Adipose tissue (tissue), 3 donors: Measurements from ENCODE around the gene C16orf95. TPM values are rescaled to one million over a fixed set of nuclear protein-coding genes. Genes with fewer than 3 reads are reported as not detected.

ENCODE experiments used
- H3K27ac ChIP-seq: one replicate; pipeline ENCODE4 v1.5.1; 2013; ENCODE audit warnings: low read depth, low read length
- WGBS, 3 donors: extraction: QIAGEN DNeasy Blood & Tissue Kit; methylation state at CpG; one replicate each; pipeline ENCODE4 v1.1.7; 2013; 5-methylcytosine and 5-hydroxymethylcytosine counted together
- polyA plus RNA-seq, 3 donors: library from polyadenylated mRNA; stranded (reverse); fragments of 200-250 nt; gene quantifications; one replicate each; pipeline ENCODE4 v1.2.3, GENCODE V29; 2013
- donor health status: healthy with polysubstance abuse.
- donor health status: Bipolar disorder and iron deficiency.
- donor health status: healthy.

Gene C16orf95
- polyA plus RNA-seq, 3 donors = 3.0 to 8.8 (median 4.5) TPM

GRCh38 chr16:87322833-87323726 lies 5.9 kb upstream of the C16orf95 start:
- H3K27ac ChIP-seq = no peak overlapping the region
- WGBS, 3 donors = 88 to 91% (median 91%) methylated on average over 34 to 35 of the region's 35 CpGs

- no peak overlapping the region for H3K27ac ChIP-seq
Observed at GRCh38 chr16:87322360-87322759, 5.2 kb upstream of the C16orf95 start.

GRCh38 chr16:87321336-87322107 lies 4.3 kb upstream of the C16orf95 start:
- 78 to 82% (median 82%) methylated on average over 20 of the region's 20 CpGs for WGBS, 3 donors
- no peak overlapping the region for H3K27ac ChIP-seq

More at GRCh38 chr16:87322360-87322759, 5.2 kb upstream of the C16orf95 start:
- 88 to 91% (median 89%) methylated on average over 9 of the region's 9 CpGs for WGBS, 3 donors

- WGBS, 3 donors = 86 to 89% (median 88%) methylated on average over 12 of the region's 12 CpGs
- no peak overlapping the region for H3K27ac ChIP-seq
Observed at GRCh38 chr16:87320510-87321227, 3.5 kb upstream of the C16orf95 start.

GRCh38 chr16:87319997-87320491 lies 2.9 kb upstream of the C16orf95 start:
- no peak overlapping the region for H3K27ac ChIP-seq
- 77 to 87% (median 85%) methylated on average over 7 of the region's 7 CpGs for WGBS, 3 donors

- no peak overlapping the region for H3K27ac ChIP-seq
Observed at GRCh38 chr16:87319011-87319410, 1.8 kb upstream of the C16orf95 start.

- H3K27ac ChIP-seq = no peak overlapping the region
- 4 to 10% (median 9%) methylated on average over 28 of the region's 28 CpGs for WGBS, 3 donors
Observed at GRCh38 chr16:87317750-87318644, 805 bp upstream of the C16orf95 start.

- WGBS, 3 donors = 95 to 97% (median 97%) methylated on average over 4 of the region's 4 CpGs
- no peak overlapping the region for H3K27ac ChIP-seq
Observed at GRCh38 chr16:87316450-87316922, 706 bp downstream of the C16orf95 start.

GRCh38 chr16:87314990-87315420 lies 2.2 kb downstream of the C16orf95 start:
- WGBS, 3 donors = 72 to 90% (median 89%) methylated on average over 10 of the region's 10 CpGs
- no peak overlapping the region for H3K27ac ChIP-seq

- no peak overlapping the region for H3K27ac ChIP-seq
- WGBS, 3 donors = 83 to 89% (median 87%) methylated on average over 7 of the region's 7 CpGs
Observed at GRCh38 chr16:87312008-87312407, 5.2 kb downstream of the C16orf95 start.

GRCh38 chr16:87311387-87311786 lies 5.8 kb downstream of the C16orf95 start:
- WGBS, 3 donors = 94 to 98% (median 95%) methylated on average over 5 of the region's 5 CpGs

GRCh38 chr16:87310610-87311009 lies 6.6 kb downstream of the C16orf95 start:
- 77 to 85% (median 83%) methylated on average over 7 of the region's 7 CpGs for WGBS, 3 donors
- no peak overlapping the region for H3K27ac ChIP-seq

More at GRCh38 chr16:87311387-87311786, 5.8 kb downstream of the C16orf95 start:
- no peak overlapping the region for H3K27ac ChIP-seq

- H3K27ac ChIP-seq = no peak overlapping the region
- 81 to 90% (median 88%) methylated on average over 5 of the region's 5 CpGs for WGBS, 3 donors
Observed at GRCh38 chr16:87309620-87310525, 7.3 kb downstream of the C16orf95 start.

GRCh38 chr16:87308826-87309225 lies 8.4 kb downstream of the C16orf95 start:
- WGBS, 3 donors = 87 to 95% (median 93%) methylated on average over 4 of the region's 4 CpGs
- no peak overlapping the region for H3K27ac ChIP-seq

- 76 to 87% (median 86%) methylated on average over 3 of the region's 3 CpGs for WGBS, 3 donors
Observed at GRCh38 chr16:87306516-87306915, 10.7 kb downstream of the C16orf95 start.

More at GRCh38 chr16:87306516-87306915, 10.7 kb downstream of the C16orf95 start:
- H3K27ac ChIP-seq = no peak overlapping the region
